Lung (tissue), 12 donors: ENCODE measurements around the gene GRIP2. TPM values are rescaled to one million over a fixed set of nuclear protein-coding genes. Genes with fewer than 3 reads are reported as not detected.

ENCODE experiments used
- ATAC-seq: fragments of 200-7000 bp; cut with Tn5 transposase; one replicate; pipeline ENCODE4 v1.9.1; 2020; ENCODE audit warnings: moderate number of reproducible peaks; ENCODE audit not compliant: insufficient read depth, low FRiP score
- DNase-seq, 3 donors: peaks; one replicate each; pipeline ENCODE4 v3.0.0-alpha.2; 2013 to 2017
- H3K27ac ChIP-seq, 2 donors: one replicate each; pipeline ENCODE4 v1.5.1; 2013; ENCODE audit warnings: mild to moderate bottlenecking in 2 of 2, moderate library complexity in 2 of 2, control low read depth in 1 of 2, inconsistent platforms in 1 of 2, low read depth in 1 of 2, low read length in 1 of 2
- H3K27me3 ChIP-seq, 3 donors: one replicate each; pipeline ENCODE4 v1.5.1; 2013; ENCODE audit warnings: low read length in 2 of 3; ENCODE audit not compliant: control insufficient read depth in 3 of 3, insufficient read depth in 3 of 3
- H3K36me3 ChIP-seq, 4 donors: one replicate each; pipeline ENCODE4 v1.5.1; 2013; ENCODE audit warnings: low read length in 4 of 4, mild to moderate bottlenecking in 1 of 4, moderate library complexity in 1 of 4; ENCODE audit not compliant: control insufficient read depth in 4 of 4, insufficient read depth in 4 of 4
- H3K4me1 ChIP-seq, 5 donors: one replicate each; pipeline ENCODE4 v1.5.1; 2013; ENCODE audit warnings: low read length in 5 of 5, mild to moderate bottlenecking in 2 of 5, moderate library complexity in 1 of 5; ENCODE audit not compliant: control insufficient read depth in 5 of 5, insufficient read depth in 5 of 5
- H3K4me3 ChIP-seq: one replicate; pipeline ENCODE4 v1.5.1; 2013; ENCODE audit warnings: mild to moderate bottlenecking, control low read depth, moderate library complexity
- H3K9ac ChIP-seq, 2 donors: one replicate each; pipeline ENCODE4 v1.5.1; 2013; ENCODE audit warnings: low read length in 2 of 2, control low read depth in 1 of 2; ENCODE audit not compliant: insufficient read depth in 1 of 2
- H3K9me3 ChIP-seq, 4 donors: one replicate each; pipeline ENCODE4 v1.5.1; 2013; ENCODE audit warnings: low read length in 3 of 4, mild to moderate bottlenecking in 1 of 4, moderate library complexity in 1 of 4; ENCODE audit not compliant: control insufficient read depth in 4 of 4, insufficient read depth in 3 of 4
- WGBS, 2 donors: extraction: QIAGEN DNeasy Blood & Tissue Kit; methylation state at CpG; one replicate each; pipeline ENCODE4 v1.1.7; 2013; 5-methylcytosine and 5-hydroxymethylcytosine counted together
- polyA plus RNA-seq, 2 donors: library from polyadenylated mRNA; stranded (reverse); fragments of 200-250 nt; gene quantifications; one replicate each; pipeline ENCODE4 v1.2.1, GENCODE V29; 2013
- total RNA-seq, 2 donors: library from RNA; depleted of rRNA in 1 of 2; stranded (reverse); fragments of >200 nt in 1 of 2; gene quantifications; one replicate each; pipeline ENCODE4 v1.2.1, GENCODE V29; 2014 to 2021
- TF ChIP-seq, protein P1 (sequence below): IDR thresholded peaks from 2 replicates; pipeline ENCODE4 v1.5.1; 2012; ENCODE audit warnings: mild to moderate bottlenecking; ENCODE audit errors: control extremely low read depth, extremely low read depth
- donor health status: control.
- donor health status: control.
- donor health status: Bipolar disorder and iron deficiency.
- donor health status: healthy.
- donor health status: DM: yes; HTN: yes; CAD: no.

Gene GRIP2
- total and polyA plus RNA-seq, 4 donors, result 0.05 to 1.2 (median 0.64) TPM

DNA sequence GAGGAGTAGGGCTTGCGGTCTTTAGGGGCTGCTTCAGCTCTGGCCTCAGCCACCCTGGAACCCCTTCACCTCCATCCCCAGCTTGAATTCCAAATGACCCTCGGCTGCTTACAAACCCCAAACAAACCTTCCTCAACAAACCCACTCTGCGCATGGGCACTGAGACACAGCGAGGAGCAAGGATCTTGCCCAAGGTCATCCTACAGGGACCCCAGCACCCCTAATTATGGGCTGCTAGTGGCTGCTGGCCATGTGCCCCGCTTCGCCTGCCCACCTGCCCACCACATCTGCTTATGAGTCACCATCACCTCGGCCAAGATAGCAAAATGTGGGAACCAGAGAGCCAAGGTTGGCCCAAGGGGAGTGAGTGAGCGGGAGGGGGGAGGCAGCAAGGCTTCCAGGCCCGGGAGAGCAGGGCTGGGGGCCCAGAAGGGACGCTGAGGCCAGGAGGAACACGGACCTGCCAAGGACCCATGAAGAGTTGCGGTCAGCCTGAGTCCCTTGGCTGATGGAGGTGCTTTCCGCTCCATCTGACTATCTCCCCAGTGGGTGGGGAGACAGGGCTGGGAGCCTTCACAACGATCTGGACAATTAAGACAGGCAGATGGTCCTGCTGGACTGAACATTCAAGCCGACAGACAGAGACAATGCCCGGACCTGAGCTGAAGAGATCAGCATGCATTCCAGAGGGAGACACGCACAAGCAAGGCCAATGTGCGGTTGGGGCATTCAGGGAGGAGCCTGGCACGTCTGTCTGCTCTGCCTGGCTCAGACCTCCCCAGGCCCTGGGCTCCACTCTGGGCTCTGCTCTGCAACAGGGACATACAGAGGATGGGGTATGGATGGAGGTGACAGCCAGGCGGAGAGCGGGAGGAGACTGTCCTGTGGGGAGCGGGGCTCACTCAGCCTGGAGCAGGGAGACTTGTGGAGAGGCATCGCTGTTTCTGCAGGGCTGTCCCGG, 10.8 kb upstream of the GRIP2 start:
- ATAC-seq (no peak), DNase-seq (no peak)
- no peak overlapping the region for H3K27ac ChIP-seq
- H3K36me3 ChIP-seq, result no peaks in the 10 kb centered on the region
- 73 to 88% methylated on average over 24 of the region's 24 CpGs for WGBS, 2 donors
- TF ChIP-seq, protein P1, sequence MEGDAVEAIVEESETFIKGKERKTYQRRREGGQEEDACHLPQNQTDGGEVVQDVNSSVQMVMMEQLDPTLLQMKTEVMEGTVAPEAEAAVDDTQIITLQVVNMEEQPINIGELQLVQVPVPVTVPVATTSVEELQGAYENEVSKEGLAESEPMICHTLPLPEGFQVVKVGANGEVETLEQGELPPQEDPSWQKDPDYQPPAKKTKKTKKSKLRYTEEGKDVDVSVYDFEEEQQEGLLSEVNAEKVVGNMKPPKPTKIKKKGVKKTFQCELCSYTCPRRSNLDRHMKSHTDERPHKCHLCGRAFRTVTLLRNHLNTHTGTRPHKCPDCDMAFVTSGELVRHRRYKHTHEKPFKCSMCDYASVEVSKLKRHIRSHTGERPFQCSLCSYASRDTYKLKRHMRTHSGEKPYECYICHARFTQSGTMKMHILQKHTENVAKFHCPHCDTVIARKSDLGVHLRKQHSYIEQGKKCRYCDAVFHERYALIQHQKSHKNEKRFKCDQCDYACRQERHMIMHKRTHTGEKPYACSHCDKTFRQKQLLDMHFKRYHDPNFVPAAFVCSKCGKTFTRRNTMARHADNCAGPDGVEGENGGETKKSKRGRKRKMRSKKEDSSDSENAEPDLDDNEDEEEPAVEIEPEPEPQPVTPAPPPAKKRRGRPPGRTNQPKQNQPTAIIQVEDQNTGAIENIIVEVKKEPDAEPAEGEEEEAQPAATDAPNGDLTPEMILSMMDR, result no peak
- H3K4me1 ChIP-seq, result peaks cover 0 to 8% (median 3%) of the 10 kb centered on the region in 5 donors
- H3K27me3 ChIP-seq, result peaks cover 0 to 5% (median 0%) of the 10 kb centered on the region in 3 donors
- H3K9ac ChIP-seq, result no peak overlapping the region
- H3K4me3 ChIP-seq, result no peak overlapping the region
- H3K9me3 ChIP-seq, result peaks cover 0 to 2% (median 0%) of the 10 kb centered on the region in 4 donors

DNA sequence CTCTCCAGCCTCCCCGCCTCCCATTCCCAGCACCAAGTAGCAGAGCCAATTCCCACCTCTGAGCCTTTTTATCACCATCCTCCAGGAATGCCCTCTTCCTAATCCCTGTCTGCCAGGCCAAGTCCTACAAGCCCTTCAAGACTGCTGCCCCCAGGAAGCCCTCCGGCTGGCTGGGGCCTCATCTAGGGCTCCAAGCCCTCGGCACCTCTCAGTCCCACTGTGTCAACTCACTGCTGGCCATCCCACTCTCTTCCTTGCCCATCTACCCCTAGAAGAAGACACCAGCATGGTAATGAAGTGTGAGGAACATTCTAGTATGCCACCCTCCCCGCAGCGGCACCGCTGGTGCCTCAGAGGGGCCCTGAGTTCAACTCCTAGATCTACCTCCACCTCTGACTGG, 10.0 kb upstream of the GRIP2 start:
- Histone ChIP-seq H3K9ac (no peak overlapping the region), H3K4me1 (peaks cover 0 to 3% (median 0%) of the 10 kb centered on the region in 5 donors), H3K4me3 (no peak overlapping the region), H3K9me3 (no peaks in the 10 kb centered on the region), H3K27me3 (peaks cover 0 to 5% (median 0%) of the 10 kb centered on the region in 3 donors), H3K27ac (no peak overlapping the region), H3K36me3 (no peaks in the 10 kb centered on the region)
- TF ChIP-seq, protein P1, result no peak
- 90% methylated on average over 6 of the region's 6 CpGs for WGBS, 2 donors
- ATAC-seq (no peak), DNase-seq (no peak)

DNA sequence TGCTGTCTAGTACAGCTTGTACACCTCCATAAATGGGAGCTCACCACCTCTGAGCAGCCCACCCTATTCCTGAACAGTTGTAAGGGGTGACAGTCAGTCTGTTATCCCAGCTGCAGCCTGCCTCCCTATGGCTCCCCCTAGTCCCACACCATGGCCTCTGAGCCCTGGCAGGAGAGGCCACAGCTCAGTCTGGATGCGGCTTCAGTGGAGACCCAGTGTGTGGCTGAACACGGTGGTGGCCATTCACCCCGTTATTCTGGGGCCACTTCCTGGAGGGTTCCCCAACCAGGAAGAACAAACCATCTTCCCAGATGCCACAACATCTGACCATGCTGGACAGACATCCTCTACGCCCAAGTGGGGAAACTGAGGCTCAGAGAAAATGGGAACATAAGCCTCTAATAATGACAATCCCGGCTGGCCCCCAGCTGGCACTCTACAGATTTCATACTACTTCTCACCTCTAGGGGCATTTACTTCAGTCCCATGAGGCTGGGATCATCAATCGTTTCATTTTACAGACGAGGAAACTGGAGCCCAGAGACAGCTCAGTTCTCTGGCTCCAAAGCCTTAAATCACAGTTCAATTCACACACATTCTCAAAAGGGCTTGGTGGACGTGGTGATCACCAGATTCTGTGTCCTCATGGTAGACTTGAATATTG, 9.2 kb upstream of the GRIP2 start:
- H3K9ac ChIP-seq, result no peak overlapping the region
- H3K27me3 ChIP-seq, result peaks cover 0 to 5% (median 0%) of the 10 kb centered on the region in 3 donors
- H3K36me3 ChIP-seq, result no peaks in the 10 kb centered on the region
- no peak overlapping the region for H3K27ac ChIP-seq
- WGBS, 2 donors, result 53 to 54% methylated on average over 8 of the region's 8 CpGs
- ATAC-seq (no peak), DNase-seq (no peak)
- H3K4me3 ChIP-seq, result no peak overlapping the region
- H3K4me1 ChIP-seq, result peaks cover 0 to 3% (median 0%) of the 10 kb centered on the region in 5 donors
- H3K9me3 ChIP-seq, result no peaks in the 10 kb centered on the region
- TF ChIP-seq, protein P1, result no peak
